HK-2 (cell line): ENCODE measurements around the gene RAET1E.
A peak's percentile ranks its signal among the peaks of the same experiment; 100 is the strongest.

ENCODE experiments used
- DNase-seq: peaks from one replicate; pipeline ENCODE4 v3.0.0-alpha.2; 2018; ENCODE audit not compliant: unreplicated experiment

Gene RAET1E

GRCh38 chr6:149890629-149891045 is 7.3 kb downstream of the RAET1E start:
- DNase-seq, result no peak

- no peak for DNase-seq
These were observed 8.6 kb downstream of the RAET1E start for GRCh38 chr6:149889326-149889725.

DNA sequence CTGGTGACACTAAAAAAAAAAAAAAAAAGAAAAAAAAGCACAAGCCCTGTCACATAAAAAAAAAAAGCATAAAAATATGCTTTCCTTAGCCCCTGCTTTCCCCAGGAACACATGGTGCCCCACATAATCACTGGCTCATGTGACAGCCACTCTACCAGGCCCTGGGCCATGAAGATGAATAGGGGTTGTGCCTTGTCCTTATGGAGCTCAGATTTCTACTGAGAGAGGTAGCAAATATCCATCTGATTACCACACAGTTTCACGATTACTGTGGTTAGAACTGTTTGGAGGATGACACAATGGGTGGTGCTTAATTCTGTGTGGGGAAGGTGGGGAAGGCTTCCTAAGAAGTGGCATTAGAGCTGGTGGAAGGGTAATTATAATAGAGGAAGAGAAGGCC is 9.3 kb downstream of the RAET1E start:
- DNase-seq, result no peak

GRCh38 chr6:149888093-149888492 is 9.8 kb downstream of the RAET1E start:
- no peak for DNase-seq

- no peak for DNase-seq
These were observed 10.6 kb downstream of the RAET1E start for GRCh38 chr6:149887343-149887742.

- DNase-seq, result no peak
These were observed 12.0 kb downstream of the RAET1E start for GRCh38 chr6:149885888-149886287.

DNA sequence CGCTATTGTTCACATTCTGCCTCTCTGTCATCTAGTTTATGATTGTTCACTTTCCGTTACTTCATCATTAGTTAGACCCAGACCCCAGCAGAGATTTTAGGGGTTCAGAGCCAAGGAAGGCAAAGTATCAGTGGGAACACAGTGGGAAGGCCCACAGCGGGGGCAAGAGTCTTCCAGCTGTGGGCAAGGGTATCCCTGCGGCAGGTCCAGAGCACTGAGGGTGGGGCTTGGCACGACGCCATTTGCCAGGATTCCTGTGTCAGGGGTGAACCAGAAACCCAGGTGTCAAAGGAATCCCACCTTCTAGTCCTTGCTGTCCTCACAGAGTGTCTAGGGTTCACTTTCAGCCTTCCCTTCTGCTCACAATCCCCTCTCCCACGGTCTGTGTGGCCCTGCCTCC is 13.3 kb downstream of the RAET1E start:
- DNase-seq, result no peak

- no peak for DNase-seq
These were observed 13.7 kb downstream of the RAET1E start for GRCh38 chr6:149884215-149884614.

DNA sequence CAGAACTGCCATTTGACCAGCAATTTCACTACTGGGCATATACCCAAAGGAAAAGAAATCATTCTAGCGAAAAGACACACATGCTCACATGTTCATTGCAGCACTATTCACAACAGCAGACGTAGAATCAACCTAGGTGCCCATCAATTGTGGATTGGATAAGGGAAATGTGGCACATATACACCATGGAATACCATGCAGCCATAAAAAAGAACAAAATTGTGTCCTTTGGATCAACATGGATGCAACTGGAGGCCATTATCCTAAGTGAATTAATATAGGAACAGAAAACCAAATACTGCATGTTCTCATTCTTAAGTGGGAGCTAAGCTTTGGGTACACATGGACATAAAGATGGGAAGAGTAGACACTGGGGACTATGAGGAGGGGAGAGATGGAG is 16.1 kb downstream of the RAET1E start:
- DNase-seq, result no peak

GRCh38 chr6:149881066-149881766 is 16.7 kb downstream of the RAET1E start:
- DNase-seq, result no peak

- no peak for DNase-seq
These were observed 20.3 kb downstream of the RAET1E start for GRCh38 chr6:149877659-149878058.

DNA sequence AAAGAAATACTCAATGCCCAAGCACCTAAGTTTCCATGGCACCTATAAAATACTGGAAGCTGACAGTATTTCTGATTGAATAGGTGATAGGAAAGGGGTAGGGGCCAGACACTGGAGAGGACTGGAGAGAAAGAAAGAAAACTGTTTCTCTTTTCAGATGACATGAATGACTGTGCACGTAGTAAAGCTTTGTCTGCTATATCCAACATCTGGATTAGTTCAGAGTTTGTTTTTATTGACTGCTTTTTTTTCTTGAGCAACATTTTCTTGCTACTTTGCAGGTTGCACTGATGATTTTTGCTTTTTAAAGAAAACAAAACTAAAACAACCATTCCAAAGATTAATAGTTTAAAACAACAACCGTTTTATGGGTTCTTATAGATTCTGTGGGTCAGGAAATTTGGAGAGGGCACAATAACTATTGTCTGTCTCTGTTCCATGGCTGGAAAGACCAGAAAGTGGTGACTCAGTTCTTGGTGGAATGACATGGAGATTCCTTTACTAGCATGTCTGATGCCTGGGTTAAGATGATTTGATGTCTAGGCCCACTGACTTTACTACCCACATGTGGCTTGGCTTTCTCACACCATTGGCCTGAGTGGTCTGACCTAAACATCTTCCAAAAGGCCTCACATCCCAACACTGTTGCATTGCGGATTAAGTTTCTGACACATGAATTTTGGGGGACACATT is 21.5 kb downstream of the RAET1E start:
- DNase-seq, result no peak

GRCh38 chr6:149872233-149872632 is 25.7 kb downstream of the RAET1E start:
- no peak for DNase-seq

DNA sequence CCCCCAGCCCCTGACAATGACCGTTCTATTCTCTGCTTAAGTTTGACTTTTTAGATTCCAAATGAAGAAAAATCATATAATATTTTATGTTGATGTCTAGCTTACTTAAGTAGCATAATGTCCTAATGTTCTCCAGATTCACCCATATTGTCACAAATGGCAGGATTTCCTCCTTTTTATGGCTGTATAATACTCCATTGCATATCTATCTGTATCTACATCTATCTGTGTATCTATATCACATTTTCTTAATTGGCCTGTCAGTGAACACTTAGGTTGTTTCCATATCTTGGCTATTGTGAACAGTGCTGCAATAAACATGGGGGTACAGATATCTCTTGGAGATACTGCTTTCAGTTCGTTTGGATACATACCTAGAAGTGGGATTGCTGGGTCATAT is 26.7 kb downstream of the RAET1E start:
- no peak for DNase-seq

- no peak for DNase-seq
These were observed 28.5 kb downstream of the RAET1E start for GRCh38 chr6:149869275-149869892.

DNA sequence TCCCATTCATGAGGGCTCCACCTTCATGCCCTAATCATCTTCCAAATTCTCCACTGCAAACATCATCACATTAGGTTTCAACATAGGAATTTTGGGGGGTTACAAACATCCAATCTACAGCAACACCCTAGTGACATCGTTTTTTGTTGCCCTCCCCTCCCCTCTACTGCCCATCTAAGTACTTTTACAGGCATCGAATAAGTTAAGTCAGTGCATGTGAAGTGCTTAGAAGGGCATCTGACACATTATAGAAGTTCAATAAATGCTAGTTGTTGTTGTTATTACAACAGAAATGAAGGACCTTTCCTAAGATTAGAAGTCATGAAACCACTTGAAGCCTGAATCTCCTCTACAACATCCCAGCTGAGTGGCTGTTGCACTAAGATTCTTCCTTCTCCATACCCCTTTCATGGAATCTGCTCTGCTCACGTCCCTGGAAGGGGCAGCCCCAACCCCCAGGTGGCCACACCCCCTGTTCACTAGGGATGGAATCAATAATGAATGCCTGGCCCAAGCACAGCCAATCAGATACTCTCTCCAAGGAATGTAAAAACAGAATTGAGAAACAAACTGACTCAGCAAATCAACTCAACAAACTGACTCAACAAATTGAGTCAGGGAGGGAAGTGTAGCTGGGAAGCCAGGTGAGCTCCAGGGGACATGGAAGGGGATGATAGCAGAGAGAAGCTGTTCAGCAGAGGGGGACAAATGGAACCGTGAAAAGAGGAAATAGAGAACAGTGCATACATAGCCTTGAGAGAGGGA is 29.9 kb downstream of the RAET1E start:
- DNase-seq, result no peak

DNA sequence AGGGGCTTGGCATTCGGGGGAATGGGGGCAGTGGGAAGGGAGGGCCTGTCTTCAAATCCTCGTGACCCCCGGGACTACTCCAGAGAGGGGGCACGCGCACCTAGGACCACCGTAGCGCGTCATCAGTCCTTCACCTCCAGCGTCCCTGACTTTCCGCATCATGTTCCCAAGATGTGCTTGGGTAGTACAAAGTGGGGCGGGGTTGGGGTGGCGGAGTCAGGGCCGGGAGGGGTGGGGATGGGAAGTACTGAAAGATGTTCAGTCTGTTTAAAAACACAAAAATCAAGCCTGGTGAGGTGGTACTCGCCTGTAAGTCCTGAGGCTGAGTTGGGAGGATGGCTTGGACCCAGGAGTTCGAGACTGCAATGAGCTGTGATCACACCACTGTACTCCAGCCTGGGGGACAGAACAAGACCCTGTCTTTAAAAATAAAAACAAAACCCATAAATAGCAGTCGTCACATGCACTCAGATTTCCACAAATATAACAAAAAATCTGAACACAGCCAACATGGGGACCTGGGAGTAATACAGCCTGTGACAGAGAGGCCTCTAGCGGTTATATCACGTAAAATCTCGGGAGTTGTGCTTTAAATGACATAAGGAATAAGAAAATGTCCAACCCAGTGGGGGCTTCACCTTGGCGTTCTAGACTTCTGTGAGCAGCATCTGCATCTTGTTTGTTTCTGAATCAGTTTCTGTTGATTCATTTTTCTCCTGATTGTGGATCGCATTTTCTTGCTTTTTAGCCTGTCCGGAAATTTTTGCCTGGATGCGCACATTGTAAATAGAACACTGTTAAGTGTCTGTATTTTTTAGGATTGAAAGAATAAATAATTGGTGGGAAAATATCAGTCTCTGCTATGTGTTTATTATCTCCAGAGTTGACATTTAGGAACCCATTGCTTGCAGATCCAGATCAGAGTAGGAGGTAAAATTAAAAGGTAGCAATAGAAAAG is 33.1 kb downstream of the RAET1E start:
- DNase-seq, result no peak

- peak; percentile 92 for DNase-seq
These were observed 34.0 kb downstream of the RAET1E start, which contains the start of gene LRP11 for GRCh38 chr6:149863698-149864577. TSS of gene LRP11 (minus strand) at chr6:149864359. CDS start at chr6:149864020, 339 bp downstream.

GRCh38 chr6:149862922-149863697 is 34.8 kb downstream of the RAET1E start:
- peak; percentile 72 for DNase-seq
